GM19099 (cell line): Measurements from ENCODE around the gene FOXA3.

Source experiments
- POLR2A ChIP-seq: IDR thresholded peaks from 3 replicates; pipeline ENCODE4 v1.6.1; 2011; ENCODE audit warnings: low read depth; ENCODE audit not compliant: insufficient read length; ENCODE audit errors: extremely low read depth

The FOXA3 gene

DNA sequence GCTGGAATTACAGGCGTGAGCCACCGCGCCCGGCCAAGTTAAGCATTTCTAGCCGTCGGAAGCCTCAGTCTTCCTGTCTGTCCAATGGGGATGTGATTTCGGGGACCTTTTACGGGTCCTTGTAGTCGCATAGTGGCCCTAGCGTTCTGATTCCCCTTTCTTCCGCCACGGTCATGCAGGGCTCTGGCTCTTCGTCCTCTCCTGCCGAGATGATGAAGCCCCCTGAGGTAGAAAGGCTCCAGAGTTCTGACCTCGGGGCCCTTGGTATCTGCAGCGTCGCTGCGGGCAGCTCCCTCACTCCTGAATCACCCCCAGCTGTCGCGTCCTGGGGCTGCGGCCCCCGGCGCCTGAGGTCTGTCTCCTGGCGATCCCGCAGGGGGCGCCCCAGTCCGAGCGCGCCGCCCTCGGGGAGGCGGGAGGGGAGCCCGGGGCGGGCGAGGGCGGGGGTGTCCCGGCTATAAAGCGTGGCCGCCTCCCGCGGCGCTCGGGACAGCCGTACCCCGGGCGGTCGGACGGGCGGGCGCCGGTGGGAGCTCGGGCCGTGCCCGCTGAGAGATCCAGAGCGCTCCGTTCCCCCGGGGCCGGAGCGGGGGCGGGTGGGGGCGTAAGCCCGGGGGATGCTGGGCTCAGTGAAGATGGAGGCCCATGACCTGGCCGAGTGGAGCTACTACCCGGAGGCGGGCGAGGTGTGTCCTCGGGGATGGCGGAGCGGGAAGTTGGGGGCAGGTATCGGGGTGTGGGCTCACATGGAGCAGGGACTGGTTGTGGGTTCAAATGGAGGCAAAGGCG, at the start of gene FOXA3:
FOXA3 (plus strand) TSS at position 487 of the 789 bp plus-strand sequence; CDS start at position 618, 131 bp downstream.
- peak; percentile 60 for TF ChIP-seq POLR2A

DNA sequence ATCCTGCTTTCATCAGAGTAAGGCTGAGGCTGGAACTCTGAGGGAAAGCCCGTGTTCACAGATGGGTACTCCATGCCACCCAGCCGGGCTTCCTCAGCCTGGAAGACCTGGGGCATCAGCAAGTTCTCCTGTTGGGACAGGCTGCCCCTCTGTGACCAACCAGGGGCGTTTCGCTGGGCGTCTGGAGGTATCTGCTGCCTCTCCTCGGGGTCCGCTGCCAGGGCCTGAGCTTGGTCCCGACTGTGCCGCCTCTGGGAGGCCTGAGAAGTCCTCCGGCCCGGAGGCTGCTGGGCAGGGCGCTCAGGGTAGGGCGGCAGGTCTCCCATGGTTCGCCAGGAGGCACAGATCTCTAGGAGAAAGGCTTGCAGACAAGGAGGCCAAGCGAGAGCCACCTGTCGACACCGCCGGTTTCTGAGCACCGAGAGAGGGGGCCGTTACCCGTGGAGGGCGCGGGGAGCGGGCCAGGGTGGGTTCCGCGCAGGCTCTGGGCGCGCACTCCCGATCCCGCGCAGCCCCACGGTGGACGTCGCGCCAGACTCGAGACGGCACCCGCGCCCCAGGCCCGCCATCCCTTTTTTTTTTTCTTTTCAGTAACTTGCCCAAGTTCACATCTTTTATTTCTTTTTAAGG, 49.2 kb upstream of the FOXA3 start, which contains the start of gene RSPH6A:
RSPH6A (minus strand) TSS at position 458 of the 630 bp plus-strand sequence; CDS start at position 326, 132 bp downstream.
- TF ChIP-seq POLR2A: no peak

DNA sequence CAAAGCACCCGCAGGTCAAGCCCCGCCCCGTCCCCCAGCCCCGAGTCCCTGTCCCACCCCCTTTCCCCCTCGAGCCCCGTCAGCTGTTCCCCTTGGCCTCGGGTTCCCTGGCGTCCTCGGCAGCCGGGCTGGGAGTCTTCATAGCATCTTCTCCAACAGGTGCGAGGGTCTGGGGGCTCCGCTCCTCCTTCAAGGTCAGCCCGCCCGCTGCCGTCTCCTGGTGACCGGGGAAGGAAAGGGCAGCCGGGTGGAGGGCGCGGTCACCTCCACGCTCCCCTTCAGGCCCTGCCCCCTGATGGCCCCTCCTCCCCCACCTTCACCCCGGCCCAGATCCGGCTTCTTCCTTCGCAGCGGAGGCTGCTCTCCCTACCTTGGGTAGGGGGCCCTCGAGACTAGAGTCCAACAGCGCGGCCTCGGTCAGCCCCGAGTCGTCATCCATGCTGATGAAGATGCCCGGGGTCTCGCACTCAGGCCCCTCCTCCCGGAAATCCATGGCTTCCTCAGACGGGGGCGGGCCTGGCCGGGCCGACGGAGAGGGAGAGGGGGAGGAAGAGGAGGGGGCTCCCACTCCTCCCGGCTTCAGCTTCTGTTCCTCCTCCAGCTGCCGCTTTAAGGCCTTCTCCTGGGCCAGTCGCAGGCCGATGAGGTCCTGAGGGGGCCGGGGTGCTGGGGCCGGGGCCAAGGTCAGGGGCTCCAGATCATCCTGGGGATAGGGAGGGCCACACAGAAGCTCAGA, 48.5 kb upstream of the FOXA3 start:
- no peak for TF ChIP-seq POLR2A

DNA sequence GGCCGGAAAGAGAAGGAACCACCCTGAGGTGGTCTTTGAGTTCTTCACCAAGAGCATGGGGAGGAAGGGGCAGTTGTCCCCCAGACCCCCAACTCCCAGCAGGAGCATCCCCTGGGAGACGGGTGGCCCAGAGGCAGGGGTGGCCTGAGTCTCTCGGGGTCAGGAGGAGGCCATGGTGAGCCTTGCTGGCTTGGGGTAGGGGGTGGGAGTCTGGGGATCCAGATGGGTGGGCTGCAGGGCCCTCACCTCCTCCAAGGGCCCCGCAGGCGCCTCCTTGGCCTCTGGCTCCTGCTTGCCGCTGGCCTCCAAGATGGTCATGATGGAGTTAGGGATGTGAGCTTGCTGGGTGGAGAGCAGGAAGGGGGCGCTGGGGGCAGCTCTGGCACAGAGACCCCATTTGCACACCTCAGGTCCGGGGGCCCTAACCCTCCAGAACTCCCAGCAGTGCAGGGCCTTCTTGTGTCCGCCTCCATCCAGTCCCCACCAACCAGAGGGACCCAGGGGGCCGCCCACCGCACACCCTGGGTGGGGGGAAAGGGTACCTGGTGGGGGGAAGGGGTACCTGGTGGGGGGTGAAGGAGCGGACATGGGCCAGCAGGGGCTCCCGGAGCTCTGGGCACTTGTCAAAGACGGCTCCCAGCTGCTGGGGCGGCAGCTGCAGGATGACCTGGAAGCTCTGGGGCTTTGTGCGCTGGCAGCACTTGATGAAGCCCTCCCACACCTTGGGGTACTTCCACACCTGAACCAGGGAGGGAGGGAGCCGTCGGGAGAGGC, 47.7 kb upstream of the FOXA3 start:
- TF ChIP-seq POLR2A: no peak

DNA sequence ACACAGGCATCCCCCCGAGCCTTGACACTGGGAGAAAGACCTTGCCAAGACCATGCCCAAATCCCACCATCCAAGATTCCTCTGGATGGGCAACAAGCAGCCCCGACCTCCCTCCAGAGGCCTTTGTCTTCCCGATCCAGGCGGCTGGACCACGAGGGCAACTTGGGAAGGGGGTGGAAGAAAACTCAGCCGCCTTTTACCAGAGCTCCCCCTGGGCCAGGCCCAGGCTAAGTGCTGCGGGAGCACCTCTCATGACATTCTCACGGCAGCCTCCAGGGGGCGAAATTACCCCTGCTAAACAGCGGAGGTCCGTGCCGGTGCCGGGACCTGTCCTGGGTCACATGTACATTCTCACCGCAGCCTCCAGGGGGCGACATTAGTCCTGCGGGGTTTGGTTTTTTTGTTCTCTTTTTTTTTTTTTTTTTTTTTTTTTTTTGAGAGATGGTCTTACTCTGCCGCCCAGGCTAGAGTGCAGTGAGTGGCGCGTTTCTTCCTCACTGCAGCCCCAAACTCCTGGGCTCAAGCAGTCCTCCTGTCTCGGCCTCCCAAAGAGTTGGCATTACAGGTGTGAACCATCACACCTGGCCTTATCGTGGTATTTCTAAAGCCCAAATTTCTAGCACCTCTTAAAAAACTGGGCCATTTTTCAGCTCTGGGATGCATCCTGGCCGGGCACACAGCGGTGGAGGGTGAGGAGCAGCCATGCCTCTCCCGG, 47.0 kb upstream of the FOXA3 start:
- TF ChIP-seq POLR2A: no peak

DNA sequence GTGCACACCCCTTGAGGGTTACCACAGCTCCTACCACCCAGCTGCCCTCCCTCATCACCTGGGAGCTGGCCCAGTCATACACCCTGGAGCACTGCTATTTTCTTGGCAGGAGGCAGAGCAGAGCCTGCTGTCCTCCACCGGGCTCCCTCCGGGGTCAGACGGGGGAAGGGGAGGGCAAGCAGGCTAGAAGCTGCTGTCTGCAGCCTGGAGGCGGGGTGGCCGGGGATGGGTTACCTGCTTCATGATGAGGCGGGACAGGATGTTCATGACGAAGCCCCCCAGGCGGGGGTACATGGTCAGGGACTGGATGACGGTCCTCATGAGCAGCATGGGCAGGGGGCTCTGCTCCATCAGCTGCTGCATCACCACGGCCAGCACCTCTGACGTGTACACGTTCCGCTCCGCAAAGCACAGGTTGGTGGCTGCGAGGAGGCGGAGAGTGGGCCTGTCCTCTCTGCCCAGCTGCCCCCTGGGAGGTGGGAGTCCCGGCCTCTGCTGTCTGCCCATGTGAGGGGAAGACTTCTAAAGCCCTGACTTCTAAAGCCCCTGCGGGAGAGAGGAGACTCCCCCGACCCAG, 46.3 kb upstream of the FOXA3 start:
- no peak for TF ChIP-seq POLR2A

DNA sequence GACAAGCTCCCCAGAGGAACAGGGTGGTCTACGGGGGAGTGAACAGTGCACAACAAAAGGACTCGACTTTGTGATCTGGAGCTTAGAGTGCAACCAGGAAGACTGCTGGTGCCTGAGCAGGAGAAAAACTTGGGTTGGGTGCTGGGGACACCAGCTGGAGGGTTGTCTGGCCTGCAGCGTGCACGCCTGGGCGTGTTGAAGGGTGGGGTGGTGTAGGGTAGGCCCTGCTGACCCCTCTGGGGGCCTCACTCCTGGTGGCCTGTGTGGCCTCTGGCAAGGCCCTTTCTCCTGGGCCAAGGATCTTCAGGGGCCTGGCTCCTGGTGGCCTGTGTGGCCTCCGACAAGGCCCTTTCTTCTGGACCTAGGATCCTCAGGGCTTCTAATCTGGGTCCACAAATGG, 44.4 kb upstream of the FOXA3 start:
- TF ChIP-seq POLR2A: no peak

DNA sequence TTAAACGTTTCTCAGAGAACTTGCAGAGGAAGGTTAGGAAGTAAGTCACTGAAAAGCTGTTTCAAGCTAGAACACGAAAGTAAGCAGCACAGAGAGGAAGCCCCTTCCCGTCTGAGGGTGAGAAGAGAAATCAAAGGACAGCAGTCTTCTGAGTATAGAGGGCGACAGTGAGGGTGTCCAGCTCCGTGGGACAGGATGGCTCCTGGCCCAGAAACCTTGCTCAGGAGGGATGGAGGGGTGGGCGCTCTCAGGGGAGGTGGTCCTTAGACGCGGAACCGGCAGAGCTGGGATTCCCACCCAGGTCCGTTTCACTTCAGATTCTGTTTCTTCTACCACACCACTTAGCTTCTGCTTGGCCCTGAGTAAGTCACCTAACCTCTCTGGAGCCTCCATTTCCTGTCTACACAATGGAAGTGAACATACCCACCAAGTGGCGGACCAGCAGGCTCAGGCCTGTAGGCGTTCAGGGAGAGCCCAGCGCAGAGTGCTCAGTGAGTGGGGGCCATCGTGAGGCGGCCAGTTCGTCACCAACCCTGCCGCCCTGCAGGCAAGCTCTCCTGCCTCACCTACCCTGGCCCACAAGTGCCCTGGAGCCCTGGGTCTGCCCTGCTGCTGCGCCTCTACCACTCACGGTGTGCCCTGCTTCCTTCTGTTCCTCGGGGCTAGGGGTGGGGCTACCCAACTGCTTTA, 43.6 kb upstream of the FOXA3 start:
- TF ChIP-seq POLR2A: no peak

DNA sequence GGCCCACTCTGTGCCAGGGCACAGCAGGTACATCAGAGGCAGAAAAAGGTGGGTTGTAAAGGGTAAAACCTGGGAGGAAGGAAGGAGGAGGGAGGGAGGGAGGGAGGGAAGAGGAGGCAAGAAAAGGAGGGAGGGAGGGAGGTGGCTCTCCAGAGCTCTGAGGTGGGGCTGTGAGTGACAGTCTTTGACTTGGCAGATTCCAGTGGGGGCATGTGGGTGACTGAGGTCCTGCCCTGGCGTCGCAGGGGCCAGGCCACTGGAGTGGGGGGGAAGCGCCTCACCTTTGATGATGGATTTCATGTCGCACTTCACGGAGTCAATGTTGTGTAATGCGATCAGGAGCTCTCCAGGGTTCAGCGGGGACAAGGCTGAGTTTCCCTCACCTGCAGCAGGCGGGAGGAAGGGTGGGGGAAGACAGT, 43.0 kb upstream of the FOXA3 start:
- TF ChIP-seq POLR2A: no peak

DNA sequence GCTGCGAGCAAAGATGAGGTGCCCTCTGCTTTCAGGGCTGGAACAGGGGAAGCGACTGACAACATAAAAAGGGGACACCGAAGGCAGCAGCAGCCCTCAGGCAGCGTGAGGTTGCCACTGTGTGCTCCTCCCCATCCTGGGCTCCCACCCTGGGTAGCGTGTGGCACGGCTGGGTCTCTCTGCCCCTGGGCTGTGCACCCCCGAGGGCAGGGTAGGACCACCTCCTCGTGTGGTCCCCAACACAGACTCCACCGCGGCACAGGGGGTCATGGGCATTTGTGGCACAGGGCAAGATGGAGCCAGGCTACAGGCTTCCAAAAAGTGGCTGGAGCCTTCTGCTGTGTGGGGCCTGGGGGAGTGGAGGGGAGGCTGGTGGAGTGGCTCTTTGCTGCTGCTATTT, 42.6 kb upstream of the FOXA3 start:
- no peak for TF ChIP-seq POLR2A

DNA sequence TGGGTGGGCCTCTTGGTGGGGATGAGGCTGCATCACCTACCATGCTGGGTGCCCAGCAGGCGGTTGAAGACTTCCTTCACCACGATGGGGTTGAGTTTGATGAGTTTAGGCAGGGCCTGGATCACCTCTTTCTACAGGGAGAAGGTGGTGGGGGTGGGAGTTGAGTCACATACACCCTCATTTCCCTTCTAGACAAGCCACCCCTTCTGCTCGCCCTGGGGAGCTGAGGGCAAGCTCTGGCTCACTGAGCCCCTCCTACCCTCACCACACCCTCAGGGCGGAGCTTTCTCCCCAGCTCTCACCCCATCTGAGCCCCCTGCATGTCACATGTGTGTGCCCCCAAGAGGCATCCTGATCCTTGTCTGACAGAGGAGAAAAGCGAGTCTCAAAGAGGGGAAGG, 41.4 kb upstream of the FOXA3 start:
- TF ChIP-seq POLR2A: no peak

DNA sequence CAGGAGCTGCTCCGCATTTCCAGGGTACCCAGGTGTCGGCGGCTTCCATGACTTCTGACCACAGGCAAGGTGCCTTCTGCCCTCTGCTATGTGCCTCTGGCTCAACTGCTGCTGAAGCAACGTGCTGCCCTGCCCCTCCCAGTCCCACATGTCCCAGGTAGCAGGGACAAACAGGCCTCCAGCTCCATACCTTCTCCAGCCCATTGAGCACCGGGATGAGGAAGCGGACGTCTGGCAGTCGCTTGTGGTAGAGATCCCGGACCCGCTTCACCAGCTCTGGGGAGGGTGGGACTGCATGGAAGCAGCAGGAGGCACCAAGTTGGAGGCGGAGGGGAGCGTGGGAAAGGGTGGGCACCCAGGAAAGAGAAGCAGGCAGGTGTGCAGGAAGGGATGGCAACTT, 40.9 kb upstream of the FOXA3 start:
- TF ChIP-seq POLR2A: no peak

DNA sequence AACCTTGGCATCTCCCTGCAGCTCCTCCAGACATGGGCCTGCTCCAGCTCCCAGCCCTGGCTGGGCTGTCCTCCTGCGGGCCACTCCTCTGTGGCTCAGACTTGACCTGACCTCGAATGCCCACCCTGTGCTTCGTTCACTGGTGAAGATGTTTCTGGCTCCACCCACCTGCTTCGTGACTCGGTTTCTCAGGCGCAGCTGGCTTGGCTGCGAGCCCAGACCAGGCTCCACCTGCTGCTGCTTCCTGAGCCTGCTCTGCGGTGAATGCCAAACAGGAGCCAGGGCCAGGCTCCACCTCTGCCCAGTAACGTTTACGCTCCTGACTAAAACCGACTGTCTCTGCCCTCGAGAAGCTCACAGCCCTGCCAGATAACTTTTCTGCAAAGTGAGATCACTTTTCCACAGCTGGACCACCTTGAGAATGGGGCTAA, 40.1 kb upstream of the FOXA3 start:
- no peak for TF ChIP-seq POLR2A
